Measurements from ENCODE around the gene SPATA21. TPM values are rescaled to one million over a fixed set of nuclear protein-coding genes. Genes with fewer than 3 reads are reported as not detected.

The SPATA21 gene
- total RNA-seq, 1 donor from 2014 or later: not detected

DNA sequence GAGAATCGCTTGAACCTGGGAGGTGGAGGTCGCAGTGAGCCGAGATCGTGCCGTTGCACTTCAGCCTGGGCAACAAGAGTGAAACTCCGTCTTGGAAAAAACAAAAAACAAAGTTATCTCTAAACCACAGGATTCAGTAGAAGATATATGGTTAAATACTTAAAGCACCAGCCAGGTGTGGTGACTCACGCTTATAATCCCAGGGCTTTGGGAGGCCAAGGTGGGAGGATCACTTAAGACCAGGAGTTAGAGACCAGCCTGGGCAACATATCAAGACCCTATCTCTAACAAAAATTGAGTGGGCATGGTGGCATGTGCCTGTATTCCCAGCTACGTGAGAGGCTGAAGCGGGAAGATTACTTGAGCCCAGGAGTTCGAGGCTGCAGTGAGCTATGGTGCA, 8.9 kb upstream of the SPATA21 start:
- CTCF ChIA-PET: no interaction called here
- Mint-ChIP-seq H3K27ac (no peak overlapping the region), H3K9me3 (no peaks in the 10 kb centered on the region), H3K27me3 (no peaks in the 10 kb centered on the region), H3K36me3 (ENCODE audit: low read depth) (peaks cover 72% of the 10 kb centered on the region), H3K4me3 (no peak overlapping the region), H3K4me1 (peaks cover 35% of the 10 kb centered on the region)
- ATAC-seq (ENCODE audit: low read depth) (no peak), DNase-seq (no peak)
- POLR2A ChIA-PET: no interaction called here
- intact Hi-C loops (cut with micrococcal nuclease): loop anchor here (10.0 kb wide), 1 partner anchor 49 kb away; no protein-coding TSS in a partner anchor
- TF ChIP-seq, protein P1, sequence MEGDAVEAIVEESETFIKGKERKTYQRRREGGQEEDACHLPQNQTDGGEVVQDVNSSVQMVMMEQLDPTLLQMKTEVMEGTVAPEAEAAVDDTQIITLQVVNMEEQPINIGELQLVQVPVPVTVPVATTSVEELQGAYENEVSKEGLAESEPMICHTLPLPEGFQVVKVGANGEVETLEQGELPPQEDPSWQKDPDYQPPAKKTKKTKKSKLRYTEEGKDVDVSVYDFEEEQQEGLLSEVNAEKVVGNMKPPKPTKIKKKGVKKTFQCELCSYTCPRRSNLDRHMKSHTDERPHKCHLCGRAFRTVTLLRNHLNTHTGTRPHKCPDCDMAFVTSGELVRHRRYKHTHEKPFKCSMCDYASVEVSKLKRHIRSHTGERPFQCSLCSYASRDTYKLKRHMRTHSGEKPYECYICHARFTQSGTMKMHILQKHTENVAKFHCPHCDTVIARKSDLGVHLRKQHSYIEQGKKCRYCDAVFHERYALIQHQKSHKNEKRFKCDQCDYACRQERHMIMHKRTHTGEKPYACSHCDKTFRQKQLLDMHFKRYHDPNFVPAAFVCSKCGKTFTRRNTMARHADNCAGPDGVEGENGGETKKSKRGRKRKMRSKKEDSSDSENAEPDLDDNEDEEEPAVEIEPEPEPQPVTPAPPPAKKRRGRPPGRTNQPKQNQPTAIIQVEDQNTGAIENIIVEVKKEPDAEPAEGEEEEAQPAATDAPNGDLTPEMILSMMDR (IDR thresholded peaks at IDR 0.05): no peak

GRCh38 chr1:16445052-16445451, 7.8 kb upstream of the SPATA21 start:
- intact Hi-C loops (cut with micrococcal nuclease): loop anchor here (10.0 kb wide), 1 partner anchor 50 kb away; no protein-coding TSS in a partner anchor
- no peak for DNase-seq
- POLR2A ChIA-PET: no interaction called here
- Mint-ChIP-seq H3K27ac (no peak overlapping the region), H3K36me3 (ENCODE audit: low read depth) (peaks cover 70% of the 10 kb centered on the region), H3K4me3 (no peak overlapping the region), H3K9me3 (no peaks in the 10 kb centered on the region), H3K4me1 (peaks cover 36% of the 10 kb centered on the region), H3K27me3 (no peaks in the 10 kb centered on the region)
- ATAC-seq (ENCODE audit: low read depth): no peak
- TF ChIP-seq, protein P1 (IDR thresholded peaks at IDR 0.05): no peak
- CTCF ChIA-PET: no interaction called here

- no peaks in the 10 kb centered on the region for H3K27me3 Mint-ChIP-seq
- ChIA-PET CTCF (no interaction called here), POLR2A (no interaction called here)
- H3K4me1 Mint-ChIP-seq: peaks cover 30% of the 10 kb centered on the region
- DNase-seq (no peak), ATAC-seq (ENCODE audit: low read depth) (no peak)
- intact Hi-C loops (cut with micrococcal nuclease): loop anchor here (5.0 to 10.0 kb wide), 3 partner anchors 51 to 92 kb away; partner anchors contain the start of gene FBXO42
- no peak overlapping the region for H3K4me3 Mint-ChIP-seq
- H3K9me3 Mint-ChIP-seq: no peaks in the 10 kb centered on the region
- H3K36me3 Mint-ChIP-seq (ENCODE audit: low read depth): peaks cover 61% of the 10 kb centered on the region
- TF ChIP-seq, protein P1 (IDR thresholded peaks at IDR 0.05): no peak
- no peak overlapping the region for H3K27ac Mint-ChIP-seq
Measured at GRCh38 chr1:16443975-16444770, 6.9 kb upstream of the SPATA21 start.

DNA sequence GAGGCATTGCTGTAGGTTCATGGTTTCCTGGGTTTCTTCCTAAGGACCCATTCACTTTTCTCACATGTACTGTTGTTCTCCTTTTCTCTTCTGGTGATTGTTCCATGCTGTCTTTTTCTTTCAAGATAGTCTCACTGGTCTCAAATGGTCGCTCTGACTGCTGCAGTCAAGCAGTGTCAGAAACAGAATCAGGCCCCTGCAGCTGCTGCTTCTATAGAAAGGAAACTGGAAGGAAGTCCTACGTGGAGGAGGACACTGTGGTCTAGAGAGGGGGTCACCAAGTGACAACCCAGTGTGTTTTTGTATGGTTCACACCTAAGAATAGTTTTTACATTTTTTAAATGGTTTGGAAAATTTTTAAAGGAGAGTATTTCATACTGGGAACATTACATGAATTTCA, 5.7 kb upstream of the SPATA21 start:
- no peak overlapping the region for H3K4me3 Mint-ChIP-seq
- intact Hi-C loops (cut with micrococcal nuclease): loop anchor here (5.0 to 10.0 kb wide), 3 partner anchors 52 to 91 kb away; partner anchors contain the start of gene FBXO42
- ChIA-PET POLR2A (interaction anchor here (1.5 kb wide), 1 partner anchor 57 kb away, joined by 3 read pairs; no protein-coding TSS in a partner anchor), CTCF (no interaction called here)
- ATAC-seq (ENCODE audit: low read depth): no peak
- peaks cover 30% of the 10 kb centered on the region for H3K4me1 Mint-ChIP-seq
- TF ChIP-seq, protein P1 (IDR thresholded peaks at IDR 0.05): no peak
- peak overlapping the region; percentile 46 for H3K27ac Mint-ChIP-seq
- DNase-seq: no peak
- peaks cover 49% of the 10 kb centered on the region for H3K36me3 Mint-ChIP-seq (ENCODE audit: low read depth)
- H3K9me3 Mint-ChIP-seq: no peaks in the 10 kb centered on the region
- H3K27me3 Mint-ChIP-seq: no peaks in the 10 kb centered on the region

GRCh38 chr1:16442265-16442664, 5.0 kb upstream of the SPATA21 start:
- Mint-ChIP-seq H3K4me3 (peak overlapping the region; percentile 94), H3K27me3 (no peaks in the 10 kb centered on the region), H3K9me3 (no peaks in the 10 kb centered on the region), H3K4me1 (peaks cover 30% of the 10 kb centered on the region), H3K27ac (peak overlapping the region; percentile 72), H3K36me3 (ENCODE audit: low read depth) (peaks cover 42% of the 10 kb centered on the region)
- ChIA-PET CTCF (no interaction called here), POLR2A (interaction anchor here (0.9 to 2.1 kb wide), 3 partner anchors 9 to 74 kb away, joined by 3 to 8 read pairs (median 4); no protein-coding TSS in a partner anchor)
- DNase-seq: no peak
- intact Hi-C loops (cut with micrococcal nuclease): loop anchor here (5.0 to 10.0 kb wide), 3 partner anchors 53 to 90 kb away; partner anchors contain the start of gene FBXO42
- TF ChIP-seq, protein P1 (IDR thresholded peaks at IDR 0.05): no peak
- ATAC-seq (ENCODE audit: low read depth): no peak
